Retinal pigment epithelial cell (primary cell): Measurements from ENCODE around the gene RNF113B.

ENCODE experiments used
- DNase-seq: peaks from one replicate; pipeline ENCODE4 v3.0.0-alpha.2; 2010; ENCODE audit warnings: low read depth
- H3K4me3 ChIP-seq: 2 replicates; pipeline ENCODE4 v1.5.1; 2011; ENCODE audit warnings: mild to moderate bottlenecking, low read length, control low read depth, moderate library complexity
- TF ChIP-seq, protein P1 (sequence below): conservative IDR thresholded peaks from 2 replicates; pipeline ENCODE4 v1.5.1; 2011; ENCODE audit warnings: low read depth, low read length, control low read depth, inconsistent platforms

RNF113B gene

GRCh38 chr13:98198683-98199082 is 21.6 kb upstream of the RNF113B start:
- no peak overlapping the region for H3K4me3 ChIP-seq
- TF ChIP-seq, protein P1, sequence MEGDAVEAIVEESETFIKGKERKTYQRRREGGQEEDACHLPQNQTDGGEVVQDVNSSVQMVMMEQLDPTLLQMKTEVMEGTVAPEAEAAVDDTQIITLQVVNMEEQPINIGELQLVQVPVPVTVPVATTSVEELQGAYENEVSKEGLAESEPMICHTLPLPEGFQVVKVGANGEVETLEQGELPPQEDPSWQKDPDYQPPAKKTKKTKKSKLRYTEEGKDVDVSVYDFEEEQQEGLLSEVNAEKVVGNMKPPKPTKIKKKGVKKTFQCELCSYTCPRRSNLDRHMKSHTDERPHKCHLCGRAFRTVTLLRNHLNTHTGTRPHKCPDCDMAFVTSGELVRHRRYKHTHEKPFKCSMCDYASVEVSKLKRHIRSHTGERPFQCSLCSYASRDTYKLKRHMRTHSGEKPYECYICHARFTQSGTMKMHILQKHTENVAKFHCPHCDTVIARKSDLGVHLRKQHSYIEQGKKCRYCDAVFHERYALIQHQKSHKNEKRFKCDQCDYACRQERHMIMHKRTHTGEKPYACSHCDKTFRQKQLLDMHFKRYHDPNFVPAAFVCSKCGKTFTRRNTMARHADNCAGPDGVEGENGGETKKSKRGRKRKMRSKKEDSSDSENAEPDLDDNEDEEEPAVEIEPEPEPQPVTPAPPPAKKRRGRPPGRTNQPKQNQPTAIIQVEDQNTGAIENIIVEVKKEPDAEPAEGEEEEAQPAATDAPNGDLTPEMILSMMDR, result no peak
- no peak for DNase-seq

DNA sequence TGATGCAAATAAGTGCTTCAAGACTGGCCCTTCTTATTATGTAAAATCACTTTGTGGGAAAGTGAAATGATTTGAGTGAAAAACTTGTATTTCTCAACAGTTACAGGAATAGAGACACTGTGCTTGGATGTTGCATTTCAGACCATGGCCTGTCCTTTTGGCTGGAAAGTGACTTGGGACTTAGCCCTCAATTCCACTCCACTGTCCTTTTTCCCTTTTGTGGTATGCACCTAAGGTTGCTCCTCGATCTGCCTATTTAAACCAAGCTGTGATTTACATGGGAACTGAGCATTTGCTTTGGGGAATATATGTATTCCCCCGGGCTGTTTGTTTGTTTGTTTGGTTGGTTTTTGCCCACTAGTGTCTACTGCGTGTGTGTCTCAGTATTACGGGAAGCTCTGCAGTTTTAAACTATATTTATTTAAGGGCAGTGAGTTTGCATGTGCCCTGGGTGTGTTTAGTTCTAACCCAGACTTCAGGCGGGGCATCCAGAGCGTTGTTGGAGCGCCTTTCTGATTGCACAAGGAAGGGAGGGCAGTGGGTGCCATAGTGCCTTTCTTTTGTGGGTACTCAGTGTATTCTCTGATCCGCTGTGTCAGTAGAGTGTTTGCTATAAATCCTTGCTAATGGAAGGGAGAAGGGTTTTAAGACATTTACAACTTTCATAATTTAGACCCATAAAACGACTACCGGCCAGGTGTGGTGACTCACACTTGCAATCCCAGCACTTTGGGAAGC is 18.2 kb upstream of the RNF113B start:
- H3K4me3 ChIP-seq, result no peak overlapping the region
- TF ChIP-seq, protein P1, result no peak
- DNase-seq, result no peak

- TF ChIP-seq, protein P1, result no peak
- H3K4me3 ChIP-seq, result no peak overlapping the region
- DNase-seq, result no peak
Measured at GRCh38 chr13:98192008-98192407, 14.9 kb upstream of the RNF113B start.

DNA sequence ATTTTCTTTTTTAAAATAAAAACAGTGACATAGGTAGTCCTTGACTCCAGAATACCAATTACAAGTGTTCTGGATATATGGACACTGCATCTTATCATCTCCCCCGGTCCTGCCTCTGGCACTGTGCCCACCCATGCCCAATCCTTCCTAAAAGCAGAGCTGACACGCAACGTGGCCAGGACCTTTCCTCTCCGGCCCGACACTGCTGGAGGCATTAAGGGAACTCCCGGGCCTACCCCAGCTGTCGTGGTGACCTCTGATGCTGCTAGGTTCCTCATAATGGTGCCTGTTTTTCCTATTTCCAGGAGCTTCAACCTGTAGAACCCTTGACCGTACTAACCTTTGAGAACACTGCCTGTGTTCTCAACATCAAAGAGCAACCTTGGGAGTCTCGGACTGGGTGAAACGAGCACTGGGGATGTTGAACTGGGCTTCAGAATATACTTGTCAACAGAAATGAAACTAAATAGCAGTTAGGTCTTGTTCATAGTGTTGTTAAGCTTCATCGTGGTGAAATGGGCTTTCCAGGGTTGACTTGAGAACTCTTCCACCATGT is 13.9 kb upstream of the RNF113B start:
- no peak overlapping the region for H3K4me3 ChIP-seq
- no peak for DNase-seq
- TF ChIP-seq, protein P1, result no peak

DNA sequence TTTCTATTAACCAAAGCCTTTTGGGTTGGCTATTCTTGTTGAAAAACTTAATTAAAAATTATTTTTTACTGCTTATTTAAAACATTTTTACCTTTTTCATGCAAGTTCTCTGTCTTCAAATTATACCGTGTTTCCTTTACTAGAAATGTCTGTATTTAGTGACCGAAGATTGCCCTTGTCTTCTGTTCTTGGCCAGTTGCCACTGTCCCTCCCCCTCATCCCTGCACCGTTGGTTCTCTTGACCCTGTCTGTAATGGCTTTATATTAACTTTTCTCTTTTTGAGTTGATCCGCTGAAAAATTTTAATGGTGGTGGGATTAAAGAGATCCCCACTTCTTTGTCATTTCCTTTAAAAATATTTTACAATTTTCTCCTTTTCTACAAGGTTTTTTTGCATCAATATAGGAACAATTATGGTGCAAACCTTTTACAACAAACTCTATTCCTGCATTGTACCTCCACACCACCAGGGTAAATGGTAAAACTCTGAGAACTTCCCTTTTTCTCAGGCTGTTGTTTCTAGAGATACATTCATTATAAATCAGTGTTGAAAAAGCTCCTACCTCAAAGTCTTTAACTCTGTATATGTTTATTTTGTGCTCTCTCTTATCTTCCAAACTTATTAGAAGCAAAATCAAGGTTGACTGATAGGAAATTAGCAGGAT is 12.9 kb upstream of the RNF113B start:
- H3K4me3 ChIP-seq, result no peak overlapping the region
- TF ChIP-seq, protein P1, result peak; percentile 23
- DNase-seq, result no peak

GRCh38 chr13:98188544-98189166 is 11.6 kb upstream of the RNF113B start:
- no peak for DNase-seq
- no peak overlapping the region for H3K4me3 ChIP-seq
- TF ChIP-seq, protein P1, result no peak
